Renal cortical epithelial cell (primary cell): ENCODE results near the gene RFXANK. TPM values are rescaled to one million over a fixed set of nuclear protein-coding genes. Genes with fewer than 3 reads are reported as not detected.
"Not testable (repeated sequence)": the region's sequence is repeated elsewhere in the genome, so short reads cannot be mapped to it uniquely, and the experiment has no call there.

Experiments used
- DNase-seq: peaks from one replicate; pipeline ENCODE4 v3.0.0-alpha.2; 2011; ENCODE audit warnings: low read depth
- total RNA-seq: library from RNA; depleted of rRNA; stranded (reverse); fragments of >200 nt; gene quantifications from 2 replicates; pipeline ENCODE4 v1.2.3, GENCODE V29; 2014

The RFXANK gene
- total RNA-seq, 1 donor from 2014 or later: 40.9 TPM

GRCh38 chr19:19170053-19170872 is 21.8 kb upstream of the RFXANK start, which contains the start of gene MEF2B:
MEF2B (minus strand) TSS chr19:19170263; CDS start chr19:19150735, 19,528 bp downstream.
- DNase-seq: peak; percentile 38

GRCh38 chr19:19170873-19171672 is 21.0 kb upstream of the RFXANK start:
- no peak for DNase-seq

GRCh38 chr19:19171821-19172532 is 20.1 kb upstream of the RFXANK start:
- DNase-seq: no peak

GRCh38 chr19:19173243-19173642 is 18.8 kb upstream of the RFXANK start:
- not testable (repeated sequence) for DNase-seq

GRCh38 chr19:19176950-19177349 is 15.1 kb upstream of the RFXANK start:
- no peak for DNase-seq

- DNase-seq: no peak
Observed at GRCh38 chr19:19179548-19180441, 12.3 kb upstream of the RFXANK start.

- DNase-seq: no peak
Observed at GRCh38 chr19:19181488-19181998, 10.5 kb upstream of the RFXANK start.

GRCh38 chr19:19185853-19186740 is 6.0 kb upstream of the RFXANK start:
- DNase-seq: peak; percentile 20

- no peak for DNase-seq
Observed at GRCh38 chr19:19186742-19187141, 5.3 kb upstream of the RFXANK start.

GRCh38 chr19:19191768-19192077 is 335 bp upstream of the RFXANK start:
- no peak for DNase-seq

GRCh38 chr19:19192910-19193423 is 909 bp downstream of the RFXANK start:
- DNase-seq: no peak

- DNase-seq: no peak
Observed at GRCh38 chr19:19193926-19194325, 1.9 kb downstream of the RFXANK start.

GRCh38 chr19:19201697-19202630 is 9.9 kb downstream of the RFXANK start:
- no peak for DNase-seq

- DNase-seq: no peak
Observed at GRCh38 chr19:19202707-19203011, 10.6 kb downstream of the RFXANK start.

- peak; percentile 85 for DNase-seq
Observed at GRCh38 chr19:19203012-19203856, 11.2 kb downstream of the RFXANK start, which contains the start of gene NR2C2AP. NR2C2AP (minus strand) TSS chr19:19203414; CDS start chr19:19203060, 354 bp downstream.

- no peak for DNase-seq
Observed at GRCh38 chr19:19204181-19204580, 12.1 kb downstream of the RFXANK start.
